Calu3 (cell line): ENCODE data around the gene BSND. TPM values are rescaled to one million over a fixed set of nuclear protein-coding genes. Genes with fewer than 3 reads are reported as not detected.

Experiments used
- BruUV-seq: library from RNA; stranded (reverse); fragments of 400-500 nt; replicated peaks from 2 replicates; lab custom pipeline; 2021; lab: Mats Ljungman, UMichigan
- CTCF ChIA-PET: fragments of 300-600 bp; sonication (Branson Sonifier 250); formaldehyde crosslinking; loops from one replicate; lab custom pipeline; 2022; ENCODE audit warnings: antibody characterized with exemption; lab: Charles Lee
- DNase-seq: peaks from one replicate; pipeline ENCODE4 v3.0.0; 2022
- H3K27ac Mint-ChIP-seq: one replicate; pipeline ENCODE4 v1.8.0; 2022; ENCODE audit warnings: mixed read lengths; ENCODE audit not compliant: unreplicated experiment
- H3K27me3 Mint-ChIP-seq: one replicate; pipeline ENCODE4 v1.8.0; 2022; ENCODE audit warnings: mixed read lengths; ENCODE audit not compliant: unreplicated experiment
- H3K36me3 Mint-ChIP-seq: one replicate; pipeline ENCODE4 v1.8.0; 2022; ENCODE audit warnings: mild to moderate bottlenecking, moderate library complexity, mixed read lengths; ENCODE audit not compliant: insufficient read depth, unreplicated experiment
- H3K4me1 Mint-ChIP-seq: one replicate; pipeline ENCODE4 v1.8.0; 2022; ENCODE audit warnings: mild to moderate bottlenecking, low read depth, mixed read lengths; ENCODE audit not compliant: unreplicated experiment
- H3K4me3 Mint-ChIP-seq: one replicate; pipeline ENCODE4 v1.8.0; 2022; ENCODE audit warnings: mild to moderate bottlenecking, low read depth, moderate library complexity, mixed read lengths; ENCODE audit not compliant: unreplicated experiment
- H3K9me3 Mint-ChIP-seq: one replicate; pipeline ENCODE4 v1.8.0; 2022; ENCODE audit warnings: low read depth, mixed read lengths; ENCODE audit not compliant: unreplicated experiment
- CTCF ChIP-seq: fragments of 200-600 bp; IDR thresholded peaks from one replicate; pipeline ENCODE4 v1.8.0; 2022; ENCODE audit warnings: antibody characterized with exemption; ENCODE audit not compliant: unreplicated experiment
- intact Hi-C: fragments of 100-400 bp; cut with micrococcal nuclease; formaldehyde crosslinking; loops from one replicate; pipeline ENCODE4 v1.10.0; 2022; ENCODE audit not compliant: unreplicated experiment
- total RNA-seq: library from RNA; stranded (reverse); gene quantifications from 2 replicates; pipeline ENCODE4 v1.2.3, GENCODE V29; 2022

Gene BSND
- total RNA-seq, 1 experiment from 2014 or later = not detected

GRCh38 chr1:54981466-54981865 is 17.3 kb upstream of the BSND start:
- Mint-ChIP-seq H3K4me3 (peak overlapping the region; percentile 69), H3K36me3 (peaks cover 6% of the 10 kb centered on the region), H3K27me3 (peaks cover 20% of the 10 kb centered on the region), H3K27ac (no peak overlapping the region), H3K9me3 (no peaks in the 10 kb centered on the region), H3K4me1 (peaks cover 24% of the 10 kb centered on the region)
- intact Hi-C loops = no loop called here
- no TSS peak for BruUV-seq
- CTCF ChIA-PET = no interaction called here
- no peak for TF ChIP-seq CTCF
- DNase-seq = no peak

- H3K27me3 Mint-ChIP-seq = peaks cover 20% of the 10 kb centered on the region
Measured at GRCh38 chr1:54982739-54983138, 16.0 kb upstream of the BSND start.

GRCh38 chr1:54984131-54984842 is 14.4 kb upstream of the BSND start:
- Mint-ChIP-seq H3K27ac (no peak overlapping the region), H3K4me1 (peaks cover 6% of the 10 kb centered on the region), H3K4me3 (no peak overlapping the region), H3K36me3 (peaks cover 6% of the 10 kb centered on the region), H3K27me3 (peaks cover 19% of the 10 kb centered on the region), H3K9me3 (no peaks in the 10 kb centered on the region)
- no peak for TF ChIP-seq CTCF
- no TSS peak for BruUV-seq
- DNase-seq = no peak
- CTCF ChIA-PET = interaction anchor here (1.2 to 1.6 kb wide), 2 partner anchors 34 to 39 kb away, joined by 4 to 5 read pairs; no protein-coding TSS in a partner anchor
- intact Hi-C loops = no loop called here

More at GRCh38 chr1:54982739-54983138, 16.0 kb upstream of the BSND start:
- peak; percentile 44 for TF ChIP-seq CTCF
- H3K4me1 Mint-ChIP-seq = peaks cover 14% of the 10 kb centered on the region
- no peak overlapping the region for H3K27ac Mint-ChIP-seq
- H3K9me3 Mint-ChIP-seq = no peaks in the 10 kb centered on the region
- CTCF ChIA-PET = no interaction called here
- peak; percentile 45 for DNase-seq
- no peak overlapping the region for H3K4me3 Mint-ChIP-seq
- H3K36me3 Mint-ChIP-seq = peaks cover 6% of the 10 kb centered on the region
- BruUV-seq = no TSS peak
- intact Hi-C loops = no loop called here

GRCh38 chr1:54985556-54985955 is 13.2 kb upstream of the BSND start:
- DNase-seq = no peak
- Mint-ChIP-seq H3K27me3 (peaks cover 8% of the 10 kb centered on the region), H3K4me3 (no peak overlapping the region), H3K27ac (no peak overlapping the region), H3K9me3 (no peaks in the 10 kb centered on the region), H3K36me3 (peaks cover 6% of the 10 kb centered on the region), H3K4me1 (no peaks in the 10 kb centered on the region)
- CTCF ChIA-PET = interaction anchor here (1.6 kb wide), 1 partner anchor 40 kb away, joined by 5 read pairs; no protein-coding TSS in a partner anchor
- no peak for TF ChIP-seq CTCF
- no TSS peak for BruUV-seq
- intact Hi-C loops = no loop called here
